ENCODE measurements around the gene AHCYL2. TPM values are rescaled to one million over a fixed set of nuclear protein-coding genes. Genes with fewer than 3 reads are reported as not detected.

Gene AHCYL2
- total RNA-seq, 1 donor from 2014 or later = 13.6 TPM

Other genes starting within 250 kb of the AHCYL2 start
- gene TNPO3, start 169.9 kb upstream of the AHCYL2 start, total RNA-seq = 34.7 TPM
- 9.7 TPM for gene TSPAN33, start 80.3 kb upstream of the AHCYL2 start, total RNA-seq
- gene SMO, start 36.4 kb upstream of the AHCYL2 start, total RNA-seq = 6.9 TPM
- 0.19 TPM for gene STRIP2, start 209.4 kb downstream of the AHCYL2 start, total RNA-seq